Heart left ventricle (tissue), 16 donors: Measurements from ENCODE around the gene TNFAIP8L1. TPM values are rescaled to one million over a fixed set of nuclear protein-coding genes. Genes with fewer than 3 reads are reported as not detected.

Experiments used
- ATAC-seq, 4 donors: fragments of 200-7000 bp; cut with Tn5 transposase; one replicate each; pipeline ENCODE4 v1.9.1; 2020 to 2022; ENCODE audit warnings: moderate library complexity in 4 of 4, mild to moderate bottlenecking in 3 of 4, moderate number of reproducible peaks in 1 of 4
- DNase-seq, 5 donors: peaks; one replicate each; pipeline ENCODE4 v3.0.0-alpha.2; 2020
- H3K27ac ChIP-seq, 12 donors: fragments of 200-600 bp; sonication (generic) in 4 of 12; one replicate each; pipeline versions ENCODE4 v1.5.0 to v1.8.0; 2016 to 2022; ENCODE audit warnings: mild to moderate bottlenecking in 2 of 12
- H3K27me3 ChIP-seq, 9 donors: fragments of 200-600 bp; sonication (generic) in 2 of 9; one replicate each; pipeline versions ENCODE4 v1.5.1 to v1.8.0; 2016 to 2022; ENCODE audit warnings: mild to moderate bottlenecking in 3 of 9
- H3K36me3 ChIP-seq, 9 donors: fragments of 200-600 bp; sonication (generic) in 2 of 9; one replicate each; pipeline versions ENCODE4 v1.5.0 to v1.8.0; 2018 to 2022; ENCODE audit warnings: mild to moderate bottlenecking in 2 of 9
- H3K4me1 ChIP-seq, 12 donors: fragments of 200-600 bp; sonication (generic) in 4 of 12; one replicate each; pipeline versions ENCODE4 v1.5.0 to v1.8.0; 2016 to 2022; ENCODE audit warnings: mild to moderate bottlenecking in 3 of 12
- H3K4me3 ChIP-seq, 12 donors: fragments of 200-600 bp; sonication (generic) in 4 of 12; one replicate each; pipeline versions ENCODE4 v1.5.0 to v1.8.0; 2017 to 2022; ENCODE audit warnings: mild to moderate bottlenecking in 9 of 12, moderate library complexity in 4 of 12
- H3K9me3 ChIP-seq, 12 donors: fragments of 200-600 bp; sonication (generic) in 4 of 12; one replicate each; pipeline versions ENCODE4 v1.5.0 to v1.8.0; 2016 to 2022; ENCODE audit warnings: mild to moderate bottlenecking in 1 of 12
- CTCF ChIP-seq, 12 donors: fragments of 200-600 bp; sonication (generic) in 4 of 12; IDR thresholded peaks; one replicate each; pipeline versions ENCODE4 v1.5.0 to v1.8.0; 2018 to 2022; ENCODE audit warnings: antibody characterized with exemption in 12 of 12, mild to moderate bottlenecking in 5 of 12
- POLR2A ChIP-seq, 2 donors: fragments of 450-650 bp; IDR thresholded peaks; one replicate each; pipeline ENCODE4 v1.6.1; 2017; ENCODE audit warnings: antibody characterized with exemption in 2 of 2, mild to moderate bottlenecking in 2 of 2, moderate library complexity in 2 of 2
- WGBS, 4 donors: extraction: QIAGEN DNeasy Blood & Tissue Kit in 2 of 4; methylation state at CpG; one replicate each; pipeline versions ENCODE4 v1.1.5 to v1.1.7; 2013 to 2018; 5-methylcytosine and 5-hydroxymethylcytosine counted together
- intact Hi-C, 10 donors: fragments of 100-400 bp; cut with DNase I; formaldehyde crosslinking; loops; one replicate each; pipeline versions ENCODE4 v1.11.1 to v1.14.2; 2022
- polyA plus RNA-seq, 2 donors: library from polyadenylated mRNA; stranded (reverse); fragments of 200-250 nt; gene quantifications; one replicate each; pipeline ENCODE4 v1.2.3, GENCODE V29; 2013
- total RNA-seq, 9 donors: library from RNA; depleted of rRNA in 2 of 9; stranded (reverse); fragments of >200 nt in 2 of 9; fragmentation: NEBNext Ultra II Directional in 3 of 9; extraction: Animal tissue kit (Norgen Biotek cat#: 25700) in 3 of 9; gene quantifications; one replicate each; pipeline versions ENCODE4 v1.1.0 to v1.2.4, GENCODE V29; 2016 to 2023
- donor health status: ischemic (EF 13 %, LVEDD 7.1; RV severe dilation, severe dysfunction).
- donor health status: healthy with polysubstance abuse.
- donor health status: DM: no; HTN: yes; CAD: no.
- donor health status: DM: no; HTN: no; CAD: no.
- donor health status: ischemic (EF 25% LVEDD 6.9; RV normal size, moderate dysfunction).
- donor health status: ischemic (EF 25% LVEDD 5.7; RV mildly dilated, moderate dysfunction).
- donor health status: healthy.
- donor health status: DM: yes; HTN: yes; CAD: no.
- donor health status: ischemic (EF 35%, LVEDD 5.7; RV mildly dilated, moderate dysfunction).
- donor health status: nonischemic (EF 11% LVEDD 7.7; RV severe dilation, severe dysfunction).
- donor health status: DM: yes; HTN: yes; CAD: no.
- donor health status: PGD.
- donor health status: ischemic (EF 29% LVEDD 5.4; RV normal size, mild dysfunction).
- donor health status: nonischemic (EF 23%, LVEDD 6.1; RV moderate dilation, normal function).

The TNFAIP8L1 gene
- total and polyA plus RNA-seq, 11 donors: 2.8 to 15.1 (median 6.1) TPM

- TF ChIP-seq POLR2A (IDR thresholded peaks at IDR 0.05): peak in 1 of 2 donors; percentile 57
- no peak for TF ChIP-seq CTCF (IDR thresholded peaks at IDR 0.05)
- H3K27me3 ChIP-seq: no peaks in the 10 kb centered on the region
- DNase-seq (peak; percentile 94 to 97 (median 95)), ATAC-seq (peak; percentile 97 to 99 (median 98))
- peak within 1 kb of the TSS; percentile 53 to 95 (median 86) for H3K4me3 ChIP-seq
- peak within 1 kb of the TSS; percentile 29 to 85 (median 76) for H3K27ac ChIP-seq
- H3K4me1 ChIP-seq: peaks cover 0 to 30% (median 20%) of the 10 kb centered on the region in 12 donors
- peaks cover 0 to 45% (median 33%) of the 10 kb centered on the region in 9 donors for H3K36me3 ChIP-seq
- WGBS, 4 donors: 0 to 1% (median 1%) methylated on average over 24 to 75 of the region's 75 CpGs
- intact Hi-C loops: loop anchor here in 4 of 10 donors (5.0 kb wide), 2 partner anchors 37 to 52 kb away; partner anchors contain the start of gene DPP9 (in 2 of the 4)
- no peaks in the 10 kb centered on the region for H3K9me3 ChIP-seq
Measured at GRCh38 chr19:4669723-4670480, 30.6 kb downstream of the TNFAIP8L1 start, which contains the start of gene MYDGF. Gene MYDGF, minus strand, starts transcription at chr19:4670342. Its CDS starts 8 bp downstream, at chr19:4670334.

GRCh38 chr19:4671185-4671851 is 32.0 kb downstream of the TNFAIP8L1 start:
- intact Hi-C loops: loop anchor here in 3 of 10 donors (5.0 kb wide), 2 partner anchors 36 to 51 kb away; partner anchors contain the start of gene DPP9 (in 1 of the 3)
- Histone ChIP-seq H3K9me3 (no peaks in the 10 kb centered on the region), H3K36me3 (peaks cover 0 to 43% (median 31%) of the 10 kb centered on the region in 9 donors), H3K27ac (peak overlapping the region in 11 of 12 donors; percentile 48 to 85 (median 76)), H3K4me3 (no peak overlapping the region), H3K4me1 (peaks cover 0 to 30% (median 20%) of the 10 kb centered on the region in 12 donors), H3K27me3 (no peaks in the 10 kb centered on the region)
- ATAC-seq (peak in 3 of 4 donors; percentile 5 to 25 (median 7)), DNase-seq (peak in 2 of 5 donors; percentile 49 to 67)
- TF ChIP-seq CTCF (IDR thresholded peaks at IDR 0.05): no peak
- WGBS, 4 donors: 46 to 57% (median 53%) methylated on average over 10 of the region's 10 CpGs

GRCh38 chr19:4673216-4673615 is 33.9 kb downstream of the TNFAIP8L1 start:
- Histone ChIP-seq H3K4me1 (peaks cover 0 to 38% (median 22%) of the 10 kb centered on the region in 12 donors), H3K27ac (no peak overlapping the region), H3K4me3 (no peak overlapping the region), H3K36me3 (peaks cover 0 to 39% (median 23%) of the 10 kb centered on the region in 9 donors), H3K9me3 (no peaks in the 10 kb centered on the region), H3K27me3 (no peaks in the 10 kb centered on the region)
- DNase-seq (no peak), ATAC-seq (no peak)
- intact Hi-C loops: loop anchor here in 3 of 10 donors (5.0 kb wide), 2 partner anchors 34 to 49 kb away; partner anchors contain the start of gene DPP9 (in 1 of the 3)
- TF ChIP-seq POLR2A (IDR thresholded peaks at IDR 0.05) (no peak), CTCF (IDR thresholded peaks at IDR 0.05) (no peak)
- 56 to 80% (median 69%) methylated on average over 4 of the region's 4 CpGs for WGBS, 4 donors
